Fibroblast of pulmonary artery (primary cell): ENCODE results near the gene SELL.

Experiments
- DNase-seq: peaks from one replicate; pipeline ENCODE4 v3.0.0-alpha.2; 2010; ENCODE audit warnings: low read depth
- H3K4me3 ChIP-seq: replicated peaks from 2 replicates; pipeline ENCODE4 v1.5.1; 2011; ENCODE audit warnings: low read depth, mild to moderate bottlenecking, control low read depth, low read length, moderate library complexity
- CTCF ChIP-seq: IDR thresholded peaks from 2 replicates; pipeline ENCODE4 v1.5.1; 2011; ENCODE audit warnings: mild to moderate bottlenecking, control low read depth, low read length, inconsistent platforms; ENCODE audit errors: missing control alignments

SELL gene

GRCh38 chr1:169707912-169708604, 3.4 kb downstream of the SELL start:
- H3K4me3 ChIP-seq = no peak overlapping the region
- TF ChIP-seq CTCF = no peak
- no peak for DNase-seq

- TF ChIP-seq CTCF = no peak
- DNase-seq = no peak
- H3K4me3 ChIP-seq = no peak overlapping the region
Observed at GRCh38 chr1:169704797-169705196, 6.6 kb downstream of the SELL start.

- H3K4me3 ChIP-seq = no peak overlapping the region
- no peak for DNase-seq
Observed at GRCh38 chr1:169701261-169702005, 10.0 kb downstream of the SELL start.

GRCh38 chr1:169699707-169700106, 11.7 kb downstream of the SELL start:
- H3K4me3 ChIP-seq = no peak overlapping the region
- no peak for TF ChIP-seq CTCF
- DNase-seq = no peak

More at GRCh38 chr1:169701261-169702005, 10.0 kb downstream of the SELL start:
- TF ChIP-seq CTCF = no peak

- no peak for DNase-seq
Observed at GRCh38 chr1:169698976-169699375, 12.4 kb downstream of the SELL start.

GRCh38 chr1:169697755-169698154, 13.7 kb downstream of the SELL start:
- DNase-seq = no peak
- TF ChIP-seq CTCF = no peak

More at GRCh38 chr1:169698976-169699375, 12.4 kb downstream of the SELL start:
- no peak overlapping the region for H3K4me3 ChIP-seq
- no peak for TF ChIP-seq CTCF

More at GRCh38 chr1:169697755-169698154, 13.7 kb downstream of the SELL start:
- no peak overlapping the region for H3K4me3 ChIP-seq
